ENCODE measurements around the gene TTLL11.

Gene TTLL11

DNA sequence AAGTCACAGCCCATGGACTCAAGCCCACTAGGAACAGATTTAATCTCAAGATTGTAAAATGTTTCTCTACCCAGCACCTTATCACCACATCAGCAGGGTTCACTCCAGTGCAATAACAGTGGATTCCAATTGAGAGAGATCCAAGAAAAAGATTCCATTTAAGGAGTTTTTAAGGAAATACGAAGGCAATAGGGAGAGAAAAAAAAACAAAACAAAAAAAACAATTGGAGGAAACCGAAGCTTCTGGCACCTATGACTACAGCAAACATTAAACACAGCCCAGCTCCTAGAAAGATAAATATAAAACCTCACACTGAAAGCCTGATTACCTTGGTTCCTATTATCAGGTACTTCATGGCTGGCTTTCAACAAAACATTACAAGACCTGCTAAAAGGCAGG, 249.0 kb downstream of the TTLL11 start:
- no peak for DNase-seq

DNA sequence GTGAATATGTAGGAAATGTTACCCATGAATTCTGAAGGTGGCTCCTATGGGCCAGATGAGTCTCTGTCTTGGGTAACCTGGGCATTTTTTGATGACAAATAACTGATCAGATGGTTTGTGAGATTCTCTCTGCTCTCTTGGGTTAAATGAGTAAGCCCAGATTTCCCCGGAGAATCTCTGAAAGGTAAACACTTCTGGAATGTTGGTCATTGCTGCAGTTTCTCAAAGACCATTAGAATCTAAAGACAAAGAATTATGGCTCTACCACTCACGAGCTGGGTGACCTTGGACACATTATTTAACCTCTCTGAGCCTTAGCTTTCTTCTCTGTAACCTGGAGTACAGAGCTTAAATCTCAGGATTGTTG, 250.5 kb downstream of the TTLL11 start:
- DNase-seq = no peak

DNA sequence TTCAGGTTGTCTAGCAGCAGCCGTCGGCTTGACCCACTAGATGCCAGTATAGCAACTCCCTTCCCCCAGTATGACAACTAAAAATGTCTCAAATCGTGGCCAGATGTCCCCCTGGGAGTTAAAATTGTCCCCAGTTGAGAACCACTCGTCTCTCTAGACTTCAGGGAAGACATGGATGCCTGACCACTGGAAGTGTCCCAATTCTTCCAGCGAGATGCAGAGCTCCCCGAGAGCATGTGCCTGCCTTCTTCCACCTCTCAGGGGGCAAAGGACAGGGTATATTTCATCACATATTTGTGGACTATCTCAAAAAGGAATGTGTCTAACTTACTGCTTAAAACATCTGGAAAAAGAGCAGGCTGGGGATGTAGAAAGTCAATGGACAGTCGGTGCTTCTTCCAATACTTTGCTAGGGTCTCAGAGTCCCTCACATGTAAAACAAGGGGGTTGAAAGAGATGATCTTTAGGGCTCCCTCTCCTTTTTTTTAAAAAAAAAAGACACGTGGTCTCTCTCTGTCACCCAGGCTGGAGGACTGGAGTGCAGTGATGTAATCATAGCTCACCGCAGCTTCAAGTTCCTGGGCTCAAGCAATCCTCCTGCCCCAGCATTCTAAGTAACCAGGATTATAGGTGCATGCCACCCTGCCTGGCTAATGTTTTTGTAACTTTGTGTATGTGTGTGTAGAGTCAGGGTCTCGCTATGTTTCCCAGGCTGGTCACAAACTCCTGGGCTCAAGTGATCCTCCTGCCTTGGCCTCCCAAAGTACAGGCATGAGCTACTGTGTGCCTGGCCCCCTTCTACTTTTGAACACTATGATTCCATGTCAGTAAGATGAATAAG, 251.1 kb downstream of the TTLL11 start:
- DNase-seq = no peak

DNA sequence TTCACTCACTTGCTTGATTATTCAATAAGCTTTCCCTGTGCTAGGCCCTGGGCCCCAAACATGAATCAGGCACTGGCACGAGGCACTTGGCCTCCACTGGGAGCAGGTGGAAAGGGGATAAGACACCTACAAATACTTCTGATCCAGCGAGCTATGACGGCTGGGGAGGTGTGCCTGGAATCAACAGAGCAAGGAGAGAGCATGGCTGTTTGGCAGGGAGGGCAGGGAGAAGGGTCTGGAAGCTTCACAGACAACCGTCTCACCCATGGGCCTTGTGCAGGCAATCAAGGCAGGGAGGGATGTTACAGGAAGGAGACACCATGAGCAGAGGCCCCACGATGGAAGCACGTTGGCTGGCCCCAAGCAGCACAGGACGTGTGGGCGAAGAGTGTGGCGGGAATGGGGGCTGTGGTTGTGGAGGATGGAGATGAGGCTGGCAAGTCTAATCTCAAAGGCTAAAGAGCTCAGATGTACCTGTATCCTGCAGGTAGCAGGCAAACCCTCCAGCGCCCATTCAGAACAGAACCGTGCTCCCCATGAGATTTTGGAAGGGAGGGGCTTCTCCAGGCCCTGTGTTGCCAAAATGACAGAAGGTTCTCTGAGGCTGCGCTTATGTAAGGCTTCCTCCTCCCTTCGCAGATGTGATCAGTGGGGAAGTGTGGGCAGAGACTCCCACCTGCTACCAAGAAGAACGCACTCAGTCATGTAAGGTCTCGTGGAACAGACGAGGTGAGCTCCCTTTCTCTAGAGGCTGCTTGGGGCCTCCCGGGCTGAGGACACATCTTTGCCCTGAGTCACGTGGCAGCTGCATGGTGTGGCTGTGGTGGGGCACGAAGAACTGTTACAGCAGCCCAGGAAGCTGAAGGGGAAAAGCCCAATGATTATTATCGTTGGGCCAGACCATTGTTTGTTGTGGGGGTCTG, 252.0 kb downstream of the TTLL11 start:
- DNase-seq = no peak

DNA sequence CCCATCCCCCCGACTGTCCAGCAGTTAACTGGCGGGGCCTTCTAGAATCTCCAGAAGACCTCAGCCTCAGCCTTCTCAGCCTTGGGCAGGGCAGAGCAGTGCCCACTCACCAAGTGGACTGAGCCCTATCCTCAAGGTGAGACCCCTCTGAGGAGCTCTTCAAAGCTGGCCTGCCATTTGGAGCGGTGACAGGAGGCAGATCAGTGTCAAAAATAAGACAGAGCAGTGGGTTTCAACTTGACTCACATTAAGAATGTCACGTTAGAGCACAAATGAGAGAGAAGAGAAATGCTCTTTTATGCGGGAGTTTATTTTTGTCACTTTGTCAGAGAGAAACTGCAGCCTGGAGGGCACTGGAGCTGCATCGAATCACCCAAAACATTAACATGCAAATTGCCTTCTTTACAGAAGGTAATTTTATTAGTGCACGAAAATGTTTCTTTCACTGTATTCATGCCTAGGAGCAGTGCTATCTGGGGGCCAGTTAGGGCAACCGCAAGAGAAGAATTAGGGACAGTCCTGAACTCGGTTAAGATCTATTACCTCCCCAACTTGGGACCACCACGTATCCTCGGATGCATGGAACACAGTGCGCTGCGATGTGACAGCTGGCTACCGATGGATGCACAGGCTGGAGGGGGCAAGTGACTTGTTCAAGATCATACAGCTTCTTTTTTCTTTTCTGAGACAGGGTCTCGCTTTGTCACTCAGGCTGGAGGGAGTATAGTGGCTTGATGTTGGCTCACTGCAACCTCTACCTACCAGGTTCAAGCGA, 253.2 kb downstream of the TTLL11 start:
- no peak for DNase-seq

DNA sequence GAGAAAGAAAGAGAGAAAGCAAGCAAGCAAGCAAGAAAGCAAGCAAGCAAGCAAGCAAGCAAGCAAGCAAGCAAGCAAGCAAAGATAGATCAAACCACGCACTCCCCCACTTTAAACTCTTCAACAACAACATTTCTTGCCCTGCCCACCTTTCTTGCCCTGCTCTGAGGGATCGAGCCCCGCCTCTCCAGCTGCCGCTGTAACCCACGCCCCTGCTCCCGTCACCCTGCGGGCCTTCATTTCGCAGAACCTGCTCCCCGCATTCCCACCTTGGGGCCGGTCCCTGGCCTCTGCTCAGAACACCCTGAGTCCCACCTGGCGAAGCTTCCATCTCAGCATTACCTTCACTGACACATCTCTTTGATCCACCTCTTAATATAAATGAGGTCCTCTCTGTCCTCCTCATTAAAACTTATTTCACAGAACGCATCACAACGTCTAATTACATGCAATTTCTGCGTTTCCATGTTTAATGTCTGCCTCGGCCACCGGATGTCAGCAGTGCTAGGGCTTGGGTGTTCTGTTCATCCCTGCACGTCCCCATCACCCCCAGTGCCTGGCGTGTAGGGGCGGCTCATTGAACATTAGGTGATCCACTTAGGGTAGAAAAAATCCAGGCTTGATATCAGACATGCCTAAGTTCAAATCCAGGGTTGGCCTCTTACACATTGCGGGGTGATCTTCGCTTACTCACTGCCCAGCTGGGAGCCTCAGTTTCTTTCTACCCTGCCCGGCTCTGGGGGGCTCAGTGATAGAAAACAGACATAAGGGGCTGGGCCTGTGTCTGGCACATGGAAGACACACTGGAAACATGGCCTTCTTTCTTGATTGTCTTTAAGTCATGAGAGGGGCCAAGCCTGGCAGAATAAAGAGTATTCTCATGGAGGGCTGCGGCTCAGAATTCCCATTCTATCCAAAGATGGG, 254.1 kb downstream of the TTLL11 start:
- DNase-seq = no peak

DNA sequence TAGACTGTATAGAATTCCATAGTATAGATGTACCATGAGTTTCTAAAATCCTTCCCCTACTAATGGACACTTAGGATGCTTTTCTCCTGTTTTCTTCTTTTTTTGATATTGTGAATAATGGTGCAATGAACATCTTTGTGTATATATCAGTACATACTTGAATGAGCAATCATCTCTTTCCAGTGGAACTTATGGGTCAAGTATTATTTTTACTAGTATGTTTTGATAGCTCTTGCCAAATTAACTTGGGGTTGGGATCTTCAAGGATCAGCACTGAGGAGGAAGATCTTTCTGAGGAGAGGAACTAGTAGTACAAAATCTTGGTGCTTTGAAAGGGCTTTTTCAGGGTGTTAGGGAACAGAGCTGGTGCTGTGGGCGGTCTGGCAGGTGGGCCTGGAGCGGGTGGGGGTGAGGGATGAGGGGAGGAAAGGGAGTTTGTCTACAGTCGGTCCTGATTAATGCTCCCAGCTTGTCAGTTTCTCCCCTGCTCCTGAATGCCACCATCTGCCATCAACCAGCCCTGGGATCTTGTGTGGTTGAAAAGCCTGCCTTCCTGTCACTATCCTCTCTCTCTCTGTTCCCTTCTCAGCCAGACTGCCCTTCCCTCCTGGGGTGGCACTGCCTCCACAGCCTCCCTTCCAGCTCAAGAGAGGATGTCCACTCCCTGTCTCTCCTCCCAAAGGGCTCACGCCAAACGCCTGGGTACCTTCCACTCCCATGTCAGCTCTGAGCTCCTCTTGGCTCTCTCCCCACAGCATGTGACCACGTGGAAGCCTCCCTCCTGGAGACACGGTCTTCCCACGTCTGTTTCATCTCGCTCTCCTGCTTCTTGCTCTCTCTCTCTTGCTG, 255.8 kb downstream of the TTLL11 start:
- no peak for DNase-seq

DNA sequence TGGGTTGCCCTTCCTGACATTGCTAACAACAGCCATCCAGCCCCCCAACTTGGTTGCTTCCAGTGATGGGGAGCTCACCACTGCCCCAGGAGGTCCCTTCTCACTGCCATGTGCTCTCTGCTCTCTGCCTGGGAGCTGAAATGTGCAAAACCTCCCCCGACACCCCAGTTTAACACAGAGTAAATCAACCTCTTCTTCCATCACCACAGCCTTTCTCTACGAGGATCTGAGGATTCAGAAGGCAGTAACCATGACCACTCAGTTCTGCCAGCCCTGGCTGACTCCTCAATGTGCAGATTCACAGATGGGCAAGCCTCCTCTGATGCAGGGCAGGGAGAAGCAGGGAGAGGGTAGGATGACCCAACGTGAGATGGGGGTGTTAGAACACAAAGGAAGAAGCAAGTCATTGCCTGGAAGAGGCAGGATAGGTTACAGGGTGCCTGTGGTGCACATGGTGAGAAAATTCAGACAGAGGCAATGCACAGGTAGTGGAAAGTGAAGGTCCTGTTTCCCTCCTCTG, 256.7 kb downstream of the TTLL11 start:
- no peak for DNase-seq

DNA sequence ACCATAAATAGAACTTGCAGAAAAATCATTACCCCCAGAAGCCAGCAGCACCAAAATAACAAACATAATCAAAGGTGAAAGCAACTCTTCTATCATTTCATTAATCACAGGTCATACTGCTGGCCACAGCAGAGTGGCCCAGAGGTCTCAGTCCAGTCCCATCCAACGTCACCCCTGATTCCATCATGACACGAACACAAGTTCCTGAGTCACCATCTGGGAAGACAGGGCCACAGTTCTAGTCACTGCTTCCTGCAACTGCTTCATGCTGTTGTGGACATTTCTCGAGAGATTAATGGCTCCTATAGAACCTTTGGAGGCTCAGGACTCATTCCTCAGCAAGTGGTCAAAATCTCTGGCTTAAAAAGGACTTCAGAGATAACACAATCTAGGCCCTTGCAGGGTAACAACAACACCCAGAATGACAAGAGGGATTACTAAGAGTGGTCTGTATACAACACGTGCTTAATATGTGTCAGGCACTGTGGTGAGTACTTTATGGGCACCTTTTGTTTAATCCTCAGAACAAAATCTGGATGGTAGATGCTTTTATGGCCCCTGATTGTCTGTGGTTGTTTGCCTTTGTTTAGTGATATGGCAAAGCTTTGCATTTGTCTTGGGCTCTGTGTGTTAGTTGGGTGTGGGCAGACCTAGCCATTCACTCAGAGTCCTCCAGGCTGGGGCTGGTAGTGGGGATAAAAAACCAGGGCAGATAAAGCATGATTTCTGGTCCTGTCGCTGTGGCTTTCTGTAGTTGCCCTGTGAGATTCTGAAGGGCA, 257.3 kb downstream of the TTLL11 start:
- DNase-seq = no peak

DNA sequence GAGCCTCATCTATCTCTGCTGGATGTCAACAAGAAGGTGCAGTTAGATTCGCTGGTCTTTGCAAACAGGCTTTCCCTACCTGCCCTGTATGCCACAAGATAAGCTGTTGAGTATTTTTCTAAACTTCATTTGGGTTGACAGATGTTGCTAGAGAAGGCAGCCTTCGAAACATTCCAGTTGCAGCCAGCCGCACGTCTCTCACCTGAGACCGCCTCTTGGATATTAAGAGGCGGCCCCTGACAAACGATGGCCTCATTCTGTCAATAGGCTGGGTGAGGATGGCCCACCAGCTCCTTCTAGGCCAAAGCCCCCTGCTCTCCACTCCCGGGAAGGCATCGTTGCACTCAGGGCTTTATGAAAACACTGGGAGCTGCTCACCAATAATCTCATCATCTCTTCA, 260.0 kb downstream of the TTLL11 start:
- DNase-seq = no peak

DNA sequence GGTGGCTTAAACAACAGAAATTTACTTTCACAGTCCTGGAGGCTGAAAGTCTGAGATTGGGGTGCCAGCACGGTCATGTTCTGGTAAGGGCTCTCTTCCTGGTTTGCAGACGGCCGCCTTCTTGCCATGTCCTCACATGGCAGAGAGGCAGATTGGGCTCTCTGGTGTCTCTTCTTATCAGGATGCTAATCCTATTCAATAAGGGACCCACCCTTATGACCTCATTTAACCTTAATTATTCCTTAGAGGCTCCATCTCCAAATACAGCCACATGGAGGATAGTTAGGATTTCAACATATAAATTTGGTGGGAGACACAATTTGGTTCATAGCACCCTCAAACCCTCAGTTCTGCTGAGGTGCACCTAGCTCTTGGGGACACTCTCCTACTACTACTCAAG, 261.2 kb downstream of the TTLL11 start:
- no peak for DNase-seq

DNA sequence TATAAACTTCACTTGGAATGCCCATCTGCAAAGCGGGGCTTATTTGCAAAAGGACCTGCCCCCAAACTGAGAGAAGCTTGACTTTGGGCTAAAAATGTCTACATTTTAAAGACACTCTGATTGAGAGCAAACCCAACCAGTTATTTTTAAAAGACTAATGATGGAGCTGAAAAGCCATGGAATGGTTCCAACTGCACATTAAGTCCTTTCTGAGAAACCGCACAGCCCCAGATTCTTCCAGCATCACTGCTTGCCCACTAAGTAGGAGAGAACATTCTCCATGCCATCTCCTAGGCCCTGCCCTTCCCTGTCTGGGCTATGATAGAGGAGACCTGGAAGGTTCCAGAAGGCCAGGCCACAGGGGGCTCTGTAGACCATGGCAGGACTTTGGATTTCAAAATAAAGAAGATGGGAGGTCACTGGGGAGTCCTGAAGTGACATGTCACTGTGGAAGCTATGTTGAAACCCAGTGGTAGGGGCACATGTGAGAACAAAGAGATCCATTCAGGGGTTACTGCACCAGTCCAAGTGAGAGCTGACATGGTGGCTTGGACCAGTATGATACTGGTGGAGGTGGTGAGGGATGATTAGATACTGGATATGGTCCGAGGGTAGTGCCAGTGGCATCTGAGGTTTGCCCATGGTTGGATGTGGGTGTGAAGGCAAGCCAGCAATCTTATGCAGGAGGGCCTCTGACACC, 262.5 kb downstream of the TTLL11 start:
- no peak for DNase-seq

DNA sequence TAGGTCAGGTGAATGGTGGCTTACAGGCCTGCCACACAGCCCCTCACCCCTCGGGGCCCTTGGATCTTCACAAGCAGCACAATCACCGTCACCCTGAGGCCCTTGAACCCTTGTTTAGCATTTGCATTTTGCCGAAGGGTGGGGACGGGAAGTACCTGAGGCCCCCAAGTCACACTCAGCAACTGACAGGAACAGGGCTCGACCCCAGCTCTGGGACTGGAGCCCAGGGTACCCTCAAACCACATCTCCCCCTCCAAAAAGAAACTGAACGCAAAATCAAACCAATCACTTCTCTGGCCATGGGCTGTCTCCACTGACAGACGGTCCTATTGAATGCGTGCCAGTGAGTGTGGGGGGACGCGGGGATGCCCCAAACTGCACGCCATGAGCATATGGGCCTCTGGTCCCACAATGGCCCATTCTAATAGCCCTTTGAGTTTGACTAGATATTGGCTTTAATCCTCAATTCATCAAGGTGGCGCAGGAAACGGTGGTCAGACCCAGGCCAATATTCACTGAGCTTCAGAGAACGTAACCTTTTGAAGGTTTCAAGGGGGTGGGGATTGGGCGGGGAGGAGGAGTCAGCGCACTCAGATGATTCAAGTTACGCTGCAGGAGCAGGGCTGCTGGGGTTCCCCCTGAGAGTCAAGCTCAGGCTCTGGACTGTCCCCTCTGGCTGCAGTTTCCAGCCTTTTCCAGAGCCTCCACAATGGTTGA, 265.7 kb downstream of the TTLL11 start:
- DNase-seq = no peak

DNA sequence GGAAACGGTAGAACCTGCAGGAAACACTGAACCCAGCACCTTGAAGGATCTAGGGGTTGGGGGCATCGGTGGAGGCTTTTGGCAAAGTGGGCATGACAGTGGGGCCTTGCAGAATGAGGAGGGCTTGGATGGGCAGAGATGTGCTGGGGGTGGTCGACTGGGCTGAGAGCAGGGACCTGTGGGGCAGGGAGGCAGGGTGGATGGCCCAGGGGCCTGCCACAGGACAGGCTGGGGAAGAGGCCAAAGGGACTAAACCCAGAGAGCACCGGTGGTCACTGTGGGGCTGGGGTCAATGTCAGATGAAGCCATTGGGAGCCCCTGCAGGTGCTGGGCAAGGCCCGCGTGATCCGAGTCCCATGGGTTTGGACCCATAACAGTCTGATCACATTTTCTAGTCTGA, 266.4 kb downstream of the TTLL11 start:
- no peak for DNase-seq

DNA sequence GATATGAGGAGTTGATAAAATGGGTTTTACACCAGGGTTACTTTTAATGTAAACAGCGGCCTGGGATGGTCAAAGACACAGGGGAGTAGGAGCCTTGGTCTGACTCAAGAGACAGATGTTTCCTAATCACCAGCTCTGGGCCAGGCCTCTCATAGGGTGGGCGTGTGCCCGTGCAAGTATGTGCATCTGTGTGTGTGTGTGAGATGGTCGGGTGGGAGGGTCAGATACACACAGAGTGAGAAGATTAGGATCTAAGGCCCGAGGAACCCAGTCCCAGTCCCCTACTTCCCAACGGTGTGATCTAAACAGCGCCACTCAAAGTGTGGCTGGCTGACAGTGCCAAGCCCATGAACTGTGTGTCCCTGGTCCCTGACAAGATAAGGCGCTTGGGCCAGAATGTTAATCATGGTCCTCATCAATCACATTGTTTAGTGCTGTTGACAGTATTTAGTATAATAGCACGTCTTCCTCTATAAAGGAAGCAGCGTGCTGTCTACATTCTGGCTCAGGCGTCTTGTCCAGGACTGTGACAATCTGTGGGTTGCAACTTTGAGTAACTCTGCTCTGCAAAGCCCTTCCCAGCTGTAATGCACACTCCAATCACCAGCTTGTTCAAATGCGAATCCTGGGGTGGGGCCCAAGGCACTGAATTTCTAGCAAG, 267.9 kb downstream of the TTLL11 start:
- DNase-seq = no peak

DNA sequence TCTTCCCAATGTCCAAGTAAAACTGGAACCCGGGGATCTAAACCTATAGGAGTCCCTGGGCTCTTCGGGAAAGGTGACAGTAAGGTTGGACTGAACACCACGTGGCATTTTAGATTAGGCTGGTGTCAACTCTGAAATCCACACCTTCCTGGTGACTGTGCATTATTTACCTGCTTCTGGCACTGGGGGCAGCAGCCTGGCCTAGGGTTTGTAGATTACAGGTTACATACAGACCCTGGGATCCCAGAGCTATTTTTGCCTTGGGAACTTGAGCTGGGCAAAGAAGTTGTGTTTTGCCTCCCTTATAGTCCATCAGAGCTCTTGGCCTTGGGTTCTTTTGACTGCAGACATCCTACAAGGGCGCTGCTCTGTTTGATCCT, 268.5 kb downstream of the TTLL11 start:
- DNase-seq = no peak

DNA sequence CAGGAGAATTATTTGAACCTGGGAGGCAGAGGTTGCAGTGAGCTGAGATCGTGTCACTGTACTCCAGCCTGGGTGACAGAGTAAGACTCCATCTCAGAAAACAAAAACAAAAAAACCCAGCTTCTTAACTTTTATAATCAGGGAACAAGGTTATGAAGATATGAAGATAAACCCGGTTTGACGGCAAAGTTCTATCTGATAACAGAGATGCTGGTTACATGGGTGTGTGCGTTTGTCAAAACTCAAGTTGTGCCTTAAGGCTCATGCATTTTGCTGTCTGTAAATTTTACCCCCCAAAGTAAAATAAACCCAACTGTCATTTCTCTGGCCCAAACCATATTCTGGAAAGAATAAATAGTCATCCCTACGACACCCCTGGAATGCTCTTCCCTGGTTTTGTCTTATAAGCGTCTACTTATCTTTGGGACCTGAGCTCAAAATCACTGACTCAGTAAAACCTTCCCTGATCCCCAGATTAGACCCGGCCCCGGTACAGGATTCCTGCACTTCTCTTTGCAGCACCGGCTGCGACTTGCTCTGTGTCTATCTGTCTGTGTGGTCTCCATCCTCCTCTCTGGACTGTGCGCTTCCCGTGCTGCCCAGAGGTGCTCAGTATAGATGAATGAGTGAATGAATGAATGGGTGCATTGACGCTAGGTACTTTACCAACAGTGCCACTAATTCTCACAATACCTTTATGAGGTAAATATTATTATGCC, 269.5 kb downstream of the TTLL11 start:
- no peak for DNase-seq

All from activated naive CD4-positive, alpha-beta T cell (primary cell).